NCI-H2227 (cell line): Measurements from ENCODE around the gene CD200R1L.

Experiments used
- DNase-seq: peaks from one replicate; lab custom pipeline; 2025; ENCODE audit not compliant: unreplicated experiment; lab: John Stamatoyannopoulos, UW

The CD200R1L gene

DNA sequence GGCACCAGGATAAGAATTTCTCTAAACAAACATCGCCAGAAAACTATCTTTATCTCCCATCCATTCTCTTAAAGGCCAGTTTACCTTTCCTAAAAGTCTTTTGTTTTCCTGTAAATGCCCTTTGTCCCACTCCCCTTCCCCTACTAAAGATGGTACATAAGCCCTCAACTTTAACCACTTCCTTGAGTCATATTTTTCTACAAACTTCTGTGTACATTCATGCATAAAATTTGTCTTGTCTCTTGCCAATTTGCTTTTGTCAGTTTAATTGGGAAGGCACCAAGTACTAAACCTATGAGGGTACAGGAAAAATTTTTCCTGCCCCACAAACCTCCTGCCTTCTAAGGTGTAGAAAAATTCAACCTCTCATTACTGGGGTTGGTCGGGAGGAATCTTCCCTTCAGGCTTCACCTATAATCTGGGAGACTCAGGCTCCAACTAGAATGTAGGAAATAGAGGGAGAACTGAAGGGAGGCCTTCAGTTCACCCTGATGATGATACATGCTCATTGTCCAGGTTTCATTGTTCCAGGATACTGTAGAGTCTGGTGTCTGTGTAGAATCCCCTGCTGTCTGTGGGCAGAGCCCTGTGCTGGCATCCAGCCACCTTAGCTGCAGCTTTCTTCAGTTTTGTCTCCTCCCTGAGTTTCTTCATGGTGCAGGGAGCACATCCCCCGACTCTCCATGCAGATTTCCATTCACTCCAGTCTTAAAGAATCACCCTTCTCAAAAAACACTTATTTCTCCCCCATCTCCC, 53.2 kb downstream of the CD200R1L start:
- no peak for DNase-seq

GRCh38 chr3:112791736-112792135, 54.9 kb downstream of the CD200R1L start:
- DNase-seq, result no peak

- DNase-seq, result no peak
Measured at GRCh38 chr3:112789787-112790186, 56.9 kb downstream of the CD200R1L start.

DNA sequence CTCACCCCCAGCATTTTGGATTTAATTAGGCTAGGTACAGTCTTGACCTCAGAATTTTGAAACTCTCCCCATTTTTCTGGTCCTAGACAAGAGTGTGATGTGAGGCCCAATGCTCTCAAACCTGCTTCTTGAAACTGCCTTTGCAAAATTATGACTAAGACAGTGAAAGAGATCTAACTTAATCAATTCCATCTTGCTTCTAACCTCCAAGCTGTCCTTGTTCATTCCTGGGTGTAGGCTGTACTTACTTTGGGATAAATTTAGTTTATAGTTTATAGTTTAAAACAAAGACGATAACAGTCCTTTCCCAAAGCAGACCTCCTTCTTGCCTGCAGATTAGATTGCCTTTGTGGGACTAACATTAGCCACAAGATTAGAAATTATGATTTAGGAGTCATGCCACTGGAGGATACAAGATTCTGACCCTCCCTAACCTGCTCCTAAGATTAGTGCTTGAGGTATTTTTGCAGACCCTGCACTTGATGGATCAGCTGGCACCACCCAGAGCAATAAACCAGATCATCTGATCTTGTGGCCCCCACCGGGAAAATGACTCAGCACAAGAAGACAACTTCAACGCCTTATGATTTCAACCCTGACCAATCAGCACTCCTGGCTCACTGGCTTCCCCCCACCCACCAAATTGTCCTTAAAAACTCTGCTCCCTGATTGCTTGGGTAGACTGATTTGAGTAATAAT, 59.6 kb downstream of the CD200R1L start:
- DNase-seq, result no peak

DNA sequence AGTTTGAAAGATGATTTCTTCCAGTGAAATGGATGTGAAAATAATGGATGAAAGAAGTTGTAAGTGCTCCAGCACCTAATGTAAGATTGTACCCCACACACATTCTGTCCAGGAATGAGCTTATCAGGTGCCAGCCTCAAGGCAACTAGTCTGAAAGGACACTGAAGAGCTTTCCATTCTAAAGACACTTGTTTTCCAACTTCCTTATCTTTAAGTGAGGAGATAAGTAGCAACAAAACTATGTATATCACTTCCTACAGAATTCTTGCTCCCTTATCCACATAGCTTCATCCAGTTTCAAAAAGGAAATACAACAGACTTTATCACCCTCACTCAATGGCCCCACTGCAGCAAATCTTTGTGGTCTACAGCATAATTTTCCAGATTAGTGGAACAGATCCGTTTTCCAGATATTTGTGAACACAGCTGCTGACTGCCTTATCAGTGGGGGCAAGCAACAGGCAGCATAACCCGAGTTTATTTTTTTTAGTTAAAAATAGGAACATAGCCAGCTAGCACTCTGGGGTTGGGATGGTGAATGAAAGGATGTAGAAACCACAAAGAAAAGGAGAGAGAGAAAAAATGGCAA, 60.6 kb downstream of the CD200R1L start:
- DNase-seq, result no peak

- no peak for DNase-seq
Measured at GRCh38 chr3:112785321-112786001, 61.2 kb downstream of the CD200R1L start.

DNA sequence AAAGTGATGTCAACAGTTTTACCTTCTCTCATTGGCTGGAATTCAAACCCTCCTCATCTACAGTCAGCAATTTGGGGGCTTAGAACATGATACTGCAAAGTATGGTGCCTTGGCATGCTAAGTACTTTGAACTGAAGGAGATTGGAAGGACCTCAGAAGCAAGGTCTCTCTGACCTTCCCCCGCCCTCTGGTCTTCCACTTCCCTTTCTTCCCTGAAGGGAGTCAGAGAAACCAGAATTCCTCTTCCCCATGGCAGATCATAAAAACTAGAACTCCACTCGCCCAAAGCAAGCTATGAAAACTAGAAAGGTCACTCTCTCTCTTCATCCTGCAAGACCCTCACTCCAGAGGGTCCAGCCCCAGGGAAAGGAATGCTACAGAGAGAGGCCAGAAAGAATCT, 64.2 kb downstream of the CD200R1L start:
- DNase-seq, result no peak

DNA sequence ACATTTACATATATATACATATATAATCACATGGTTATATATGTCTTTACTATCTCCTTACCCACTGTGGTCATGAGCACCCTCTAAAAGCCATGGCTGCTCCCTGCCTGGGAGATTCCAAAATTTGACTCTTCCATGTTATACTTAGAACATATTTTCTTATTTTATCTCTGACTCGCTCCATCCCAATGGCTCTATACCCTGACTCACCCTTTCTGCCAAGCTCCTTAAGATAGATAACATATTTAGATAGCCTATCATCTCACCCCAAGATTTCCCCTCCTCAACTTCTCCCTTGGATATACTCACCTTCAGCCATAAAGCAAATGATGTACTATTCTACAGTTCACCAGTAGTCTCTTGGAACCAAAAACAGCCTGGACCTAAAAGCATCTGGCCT, 65.1 kb downstream of the CD200R1L start:
- DNase-seq, result no peak

DNA sequence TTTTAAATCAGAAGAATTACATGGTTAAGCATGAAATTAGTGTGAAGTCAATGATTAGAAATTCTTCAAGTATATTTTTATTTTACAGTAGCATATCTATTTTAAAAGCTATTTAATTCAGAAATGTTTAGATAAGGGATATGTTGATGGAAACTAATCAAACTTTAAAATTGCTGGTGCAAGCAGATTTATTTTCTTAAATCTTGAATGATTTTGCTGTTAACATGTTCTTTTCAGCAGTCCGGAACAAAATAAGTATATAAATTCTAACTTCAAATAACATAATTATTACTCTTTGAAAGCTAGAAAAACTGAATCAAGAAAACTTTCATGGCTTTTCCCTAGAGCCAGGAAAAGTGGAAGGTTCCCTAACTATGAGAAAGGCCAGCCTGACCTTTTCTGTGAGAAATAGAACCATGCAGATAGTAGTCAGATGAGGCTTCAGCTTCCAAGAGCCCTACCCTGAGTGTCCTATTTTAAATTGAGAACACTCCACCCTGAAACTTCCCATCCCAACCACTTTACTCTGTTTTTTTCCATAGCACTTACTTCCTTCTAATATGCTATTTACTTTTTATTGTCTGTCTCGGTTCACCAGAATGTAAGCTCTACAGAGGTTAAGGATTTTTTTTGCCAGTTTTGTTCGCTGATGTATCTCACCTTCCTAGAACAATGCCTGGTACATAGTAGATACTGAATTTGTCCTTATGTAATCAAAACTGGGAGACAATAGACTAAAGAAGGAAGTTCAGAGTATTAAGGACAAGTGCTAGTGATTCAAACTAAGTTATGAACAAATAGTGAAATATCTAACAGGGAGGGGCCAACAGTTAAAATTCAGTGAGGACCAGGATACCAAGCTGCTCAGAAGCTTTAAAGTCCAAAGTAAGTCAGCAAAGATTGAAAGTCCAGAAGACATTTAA, 66.8 kb downstream of the CD200R1L start:
- DNase-seq, result no peak

DNA sequence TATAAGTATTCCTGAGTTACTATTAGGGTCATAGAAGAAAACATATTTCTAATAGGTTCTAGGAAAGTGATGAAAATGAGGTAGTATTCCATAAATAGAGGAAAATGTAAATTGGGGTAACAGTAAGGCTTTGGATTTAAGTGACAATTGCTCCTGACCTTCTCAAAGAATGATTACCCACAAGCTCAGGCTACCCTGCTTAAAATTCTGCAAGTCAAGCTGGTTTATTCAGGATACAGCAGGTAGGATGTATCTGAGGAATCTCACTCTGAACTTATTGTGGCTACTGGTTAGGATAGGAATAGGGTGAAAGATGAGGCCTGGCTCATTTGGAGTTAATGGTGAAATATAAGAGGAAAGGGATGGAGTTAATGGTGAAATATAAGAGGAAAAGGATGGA, 67.7 kb downstream of the CD200R1L start:
- DNase-seq, result no peak

DNA sequence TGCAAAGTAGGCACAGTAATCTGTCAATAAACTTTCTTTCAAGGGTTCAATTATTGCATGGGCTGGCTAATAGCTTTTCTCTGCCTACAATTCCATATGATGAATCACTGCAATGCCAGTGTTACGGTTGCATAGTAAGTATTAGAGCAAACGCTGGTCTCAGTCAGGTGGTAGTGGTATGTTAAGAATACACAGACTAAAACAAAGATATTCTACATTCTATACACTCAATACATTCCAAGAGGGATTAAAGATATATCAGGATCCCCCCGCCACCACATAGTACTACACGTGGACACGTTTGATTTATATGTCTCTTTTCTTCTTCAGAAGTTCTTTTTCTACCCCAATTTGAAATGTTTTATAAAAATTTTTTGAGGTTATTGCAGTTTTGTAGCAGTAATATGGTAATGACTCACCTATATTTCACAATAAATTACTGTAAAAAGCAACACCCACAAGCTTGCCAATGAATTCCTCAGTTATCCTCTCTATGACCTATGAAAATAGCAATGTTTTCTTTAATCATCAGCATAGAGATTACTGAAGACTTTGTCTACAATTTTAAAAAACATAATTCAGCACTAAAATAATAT, 68.2 kb downstream of the CD200R1L start:
- no peak for DNase-seq

DNA sequence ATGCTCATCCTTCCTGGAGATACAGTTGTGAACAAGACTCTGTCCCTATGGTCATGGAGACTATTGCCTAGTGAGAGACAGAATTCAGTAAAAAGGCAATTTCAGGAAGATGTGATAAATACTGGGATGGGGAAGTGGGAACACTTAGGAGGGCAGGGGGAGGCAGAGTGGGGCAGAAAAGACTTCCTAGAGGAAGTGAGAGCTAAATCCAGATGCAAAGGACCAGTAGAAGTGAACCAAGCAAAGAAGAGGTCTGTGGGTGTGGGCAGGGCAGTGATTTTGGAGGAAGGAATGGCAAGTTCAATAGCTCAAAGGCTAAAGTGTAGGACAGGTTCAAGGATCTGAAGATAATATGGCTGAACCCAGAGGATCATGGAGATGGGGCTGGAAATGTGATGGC, 68.9 kb downstream of the CD200R1L start:
- no peak for DNase-seq

- DNase-seq, result no peak
Measured at GRCh38 chr3:112776836-112777235, 69.8 kb downstream of the CD200R1L start.

- no peak for DNase-seq
Measured at GRCh38 chr3:112776000-112776399, 70.7 kb downstream of the CD200R1L start.

DNA sequence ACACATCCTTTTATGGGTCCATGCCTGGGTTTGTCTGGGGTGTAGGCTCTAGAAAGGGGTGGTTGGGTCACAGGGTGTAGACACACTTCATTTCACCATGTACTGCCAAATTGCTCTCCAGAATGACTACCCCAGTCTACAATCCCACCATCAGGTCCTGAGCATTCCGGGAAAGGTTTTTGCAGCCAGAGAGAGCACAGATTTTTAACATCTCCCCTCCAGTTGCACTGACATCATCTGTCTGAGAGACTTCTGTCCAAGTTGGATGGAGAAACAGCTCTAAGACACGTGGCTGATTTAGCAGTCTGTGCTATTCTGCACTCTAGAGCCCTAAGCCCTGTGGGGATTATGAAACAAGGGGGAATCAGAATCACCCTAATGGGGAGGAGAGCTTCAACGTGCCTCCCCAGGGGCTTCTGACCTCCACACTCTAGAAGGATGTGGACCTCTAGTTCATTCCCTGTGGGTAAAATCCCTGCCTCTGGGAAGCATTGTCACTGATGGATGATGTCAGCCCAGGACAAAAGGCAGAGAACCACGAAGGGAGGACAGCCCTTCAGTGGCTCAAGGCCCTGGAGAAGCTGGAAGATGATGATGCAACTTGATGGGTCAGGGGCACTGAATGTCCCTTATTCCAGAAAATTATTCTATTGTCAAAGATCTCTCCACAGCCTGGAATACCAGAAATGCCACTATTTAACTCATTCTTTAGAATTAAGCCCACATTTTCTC, 71.5 kb downstream of the CD200R1L start:
- DNase-seq, result no peak

DNA sequence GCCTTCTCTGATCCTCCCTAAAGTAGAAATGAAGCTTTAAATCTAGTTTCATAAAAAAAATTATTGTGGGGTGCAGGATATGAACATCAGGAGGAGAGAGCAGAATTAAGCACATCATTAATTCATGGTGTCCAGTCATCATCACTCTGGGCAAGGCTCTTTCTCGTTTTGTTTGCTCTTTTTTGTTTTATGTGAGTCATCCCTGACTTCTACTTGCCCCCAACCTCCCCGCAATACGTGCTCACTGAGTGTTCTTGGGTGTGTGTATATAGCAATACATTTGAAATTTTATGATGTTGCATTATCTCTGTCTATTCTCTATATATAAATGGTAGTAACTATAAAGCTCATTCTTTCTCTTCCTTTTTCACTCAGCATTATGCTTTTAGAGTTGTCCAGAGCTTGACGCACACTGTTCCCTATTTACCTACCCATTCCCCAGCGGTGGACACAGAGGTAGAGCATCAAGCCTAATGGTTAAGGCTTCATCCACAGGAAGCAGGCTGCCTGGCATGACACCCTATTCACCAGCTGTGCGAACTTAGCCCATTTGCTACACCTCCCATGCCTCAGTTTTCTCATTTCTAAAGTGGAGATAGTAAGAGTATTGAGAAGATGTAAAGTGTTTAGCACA, 72.3 kb downstream of the CD200R1L start:
- DNase-seq, result no peak

DNA sequence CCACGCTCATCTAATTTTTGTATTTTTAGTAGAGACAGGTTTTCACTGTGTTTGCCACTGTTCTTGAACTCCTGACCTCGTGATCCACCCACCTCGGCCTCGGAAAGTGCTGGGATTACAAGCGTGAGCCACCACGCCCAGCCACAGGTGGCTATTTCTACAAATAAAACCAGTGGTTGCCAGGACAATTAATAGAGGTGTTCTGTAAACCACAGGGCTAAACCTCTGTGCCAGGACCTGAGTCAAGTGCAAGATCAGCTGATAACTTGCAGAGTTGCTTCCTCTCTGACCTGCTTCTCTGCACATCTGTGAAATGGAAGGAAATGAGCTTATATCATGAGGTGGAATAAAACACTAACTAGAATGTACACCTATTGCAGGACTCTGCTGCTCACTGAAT, 72.8 kb downstream of the CD200R1L start:
- no peak for DNase-seq

DNA sequence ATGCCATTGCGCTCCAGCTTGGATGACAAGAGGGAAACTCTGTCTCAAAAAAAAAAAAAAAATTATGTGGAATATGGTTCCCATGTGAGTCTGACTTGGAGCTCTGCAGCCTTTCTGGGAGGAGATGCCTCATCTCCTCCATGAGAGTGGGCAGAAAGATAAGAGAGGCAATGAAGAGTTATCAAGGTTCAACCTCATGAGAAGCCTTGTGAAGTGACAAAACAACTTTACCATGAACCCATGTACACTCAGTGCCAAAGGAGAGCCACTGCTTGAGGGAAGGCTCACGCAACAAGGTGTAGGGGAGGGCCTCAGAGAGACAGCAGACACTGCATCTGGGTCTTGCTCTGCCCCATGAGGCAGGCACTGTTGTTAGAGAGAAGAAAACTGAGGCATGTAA, 75.7 kb downstream of the CD200R1L start:
- no peak for DNase-seq

GRCh38 chr3:112770032-112770626, 76.5 kb downstream of the CD200R1L start:
- no peak for DNase-seq
